HL-60/S4 treated with phorbol 12-myristate 13-acetate at 8.2 ng/mL for 4 days and 3 days (cell line): ENCODE results near the gene ATP6V1A.
"Not testable (repeated sequence)": the region's sequence is repeated elsewhere in the genome, so short reads cannot be mapped to it uniquely, and the experiment has no call there.

ENCODE experiments used
- in situ Hi-C: fragments of 300-500 bp; cut with MboI; formaldehyde crosslinking; loops from 2 replicates; pipeline ENCODE4 v1.15.0; 2022; ENCODE audit warnings: low sequenced_read_pairs

Gene ATP6V1A

DNA sequence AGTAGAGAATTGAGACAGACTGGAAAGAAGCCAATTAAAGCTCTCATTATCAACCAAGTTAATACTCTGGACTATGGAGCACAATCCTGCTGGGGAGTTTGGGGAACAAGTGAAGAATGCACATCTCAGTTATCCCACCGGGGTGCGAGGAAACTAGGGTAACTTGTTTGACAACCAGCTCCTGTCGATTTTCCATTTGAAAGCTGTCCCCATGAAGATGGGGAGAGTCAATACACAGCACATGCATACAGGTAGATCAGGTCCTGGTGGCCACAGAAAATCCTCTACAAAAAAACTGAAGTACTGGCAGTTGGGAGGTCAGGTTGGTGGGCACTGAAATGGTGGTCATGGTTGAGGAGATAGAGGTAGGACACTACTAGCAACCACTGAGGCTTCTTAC is 66.0 kb downstream of the ATP6V1A start:
- in situ Hi-C loops = no loop called here

- in situ Hi-C loops = no loop called here
Measured at GRCh38 chr3:113819866-113820265, 73.0 kb downstream of the ATP6V1A start.

DNA sequence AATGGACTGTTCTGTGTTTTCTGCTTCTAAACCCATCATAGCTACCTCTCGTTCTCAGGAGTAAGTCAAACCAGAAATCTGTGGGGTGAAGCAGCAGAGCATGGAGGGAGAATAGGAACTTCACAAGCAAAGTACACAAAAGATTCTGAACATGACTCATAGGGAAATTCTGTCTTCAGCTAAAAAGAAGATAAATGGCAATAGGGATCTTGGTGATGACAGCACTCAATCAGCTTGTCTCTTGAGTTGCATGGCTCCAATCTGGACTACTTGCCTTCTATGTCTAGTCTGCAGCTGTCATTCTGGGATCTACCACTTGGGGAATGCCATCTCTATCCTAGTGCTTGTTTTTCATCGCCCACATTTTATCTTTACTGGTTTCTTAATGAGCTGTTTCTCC is 78.3 kb downstream of the ATP6V1A start:
- in situ Hi-C loops = no loop called here

DNA sequence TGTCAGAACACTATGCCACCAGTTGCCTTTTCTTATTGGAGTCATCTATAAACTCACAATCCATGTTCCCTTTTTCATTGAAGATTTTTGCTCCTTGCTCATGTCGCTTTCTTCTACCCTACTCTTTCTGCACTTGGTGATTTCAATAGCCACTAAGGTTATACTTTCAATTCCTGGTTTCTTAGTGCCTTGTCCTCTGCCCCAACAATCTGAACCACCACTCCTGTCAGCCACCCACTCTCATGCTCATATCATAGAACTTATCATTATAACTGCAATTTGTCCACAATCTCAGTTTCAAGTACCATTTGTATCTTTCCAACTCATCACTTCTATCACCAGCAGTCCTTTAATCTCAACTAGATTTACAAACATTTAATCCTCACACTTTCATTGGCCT is 81.8 kb downstream of the ATP6V1A start:
- in situ Hi-C loops = no loop called here

DNA sequence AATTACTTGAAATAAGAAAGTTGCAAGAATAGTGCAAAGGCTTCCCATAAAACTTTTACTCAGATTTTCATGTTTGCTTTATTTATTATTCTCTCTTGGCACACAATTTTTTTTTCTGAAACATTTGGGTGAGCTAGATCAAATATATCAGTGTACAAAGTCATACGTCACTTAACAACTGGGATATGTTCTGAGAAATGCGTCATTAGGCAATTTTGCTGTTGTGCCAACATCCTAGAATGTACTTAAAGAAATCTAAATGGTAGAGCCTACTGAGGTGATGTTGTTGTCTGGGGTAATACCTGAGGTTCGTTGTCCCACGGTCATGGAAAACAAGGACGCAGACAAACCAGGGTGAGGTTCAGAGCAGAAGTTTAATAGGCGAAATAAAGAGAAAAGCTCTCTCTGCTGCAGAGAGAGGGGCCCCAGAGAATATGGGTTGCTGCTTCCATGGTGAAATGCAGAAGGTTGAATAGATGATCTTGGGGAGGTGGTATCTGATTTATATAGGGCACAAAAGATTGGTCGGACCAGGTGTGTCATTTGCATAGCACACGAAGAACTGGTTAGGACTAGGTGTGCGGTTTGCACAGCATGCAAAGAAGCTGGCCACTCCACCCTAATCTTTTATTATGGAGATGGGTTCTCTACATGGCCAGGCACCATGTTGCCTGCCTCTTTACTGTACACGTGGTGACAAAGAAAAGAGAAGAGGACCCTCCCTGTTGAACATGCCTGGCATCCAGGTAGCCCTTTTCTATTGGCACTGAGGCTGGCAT is 82.9 kb downstream of the ATP6V1A start:
- in situ Hi-C loops = no loop called here

- in situ Hi-C loops = no loop called here
Measured at GRCh38 chr3:113831103-113831355, 84.2 kb downstream of the ATP6V1A start.

DNA sequence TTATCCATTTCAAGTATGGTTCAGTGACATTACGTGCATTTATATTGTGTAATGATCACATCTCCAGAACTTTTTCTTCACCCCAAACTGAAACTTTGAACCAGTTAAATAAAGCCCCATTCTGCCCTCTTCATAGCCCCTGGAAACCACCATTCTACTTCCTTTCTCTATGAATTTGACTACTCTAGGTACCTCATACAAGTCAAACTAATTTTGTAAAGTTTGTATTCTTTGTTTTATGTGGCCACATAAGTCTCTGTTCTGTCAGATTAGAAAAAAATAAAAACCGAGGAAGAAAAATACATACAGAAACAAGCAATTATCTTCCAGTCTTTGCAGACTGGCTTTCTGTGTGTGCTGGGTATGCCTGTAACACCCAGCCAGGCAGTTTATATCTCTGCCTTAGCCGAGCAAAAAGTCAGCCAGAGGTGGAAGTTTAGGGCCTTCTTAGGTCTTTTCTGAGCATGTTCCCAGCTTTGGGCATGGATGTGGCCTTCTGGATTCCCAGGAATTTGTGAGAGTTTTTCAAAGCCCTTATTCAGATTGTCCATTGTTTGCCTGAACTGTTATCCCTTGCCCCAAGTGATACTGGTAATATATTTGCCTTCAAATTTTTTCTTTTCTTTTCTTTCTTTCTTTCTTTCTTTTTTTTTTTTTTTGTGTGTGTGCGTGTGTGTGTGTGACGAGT is 85.8 kb downstream of the ATP6V1A start:
- in situ Hi-C loops = no loop called here

GRCh38 chr3:113834983-113835382 is 88.1 kb downstream of the ATP6V1A start:
- in situ Hi-C loops = no loop called here

DNA sequence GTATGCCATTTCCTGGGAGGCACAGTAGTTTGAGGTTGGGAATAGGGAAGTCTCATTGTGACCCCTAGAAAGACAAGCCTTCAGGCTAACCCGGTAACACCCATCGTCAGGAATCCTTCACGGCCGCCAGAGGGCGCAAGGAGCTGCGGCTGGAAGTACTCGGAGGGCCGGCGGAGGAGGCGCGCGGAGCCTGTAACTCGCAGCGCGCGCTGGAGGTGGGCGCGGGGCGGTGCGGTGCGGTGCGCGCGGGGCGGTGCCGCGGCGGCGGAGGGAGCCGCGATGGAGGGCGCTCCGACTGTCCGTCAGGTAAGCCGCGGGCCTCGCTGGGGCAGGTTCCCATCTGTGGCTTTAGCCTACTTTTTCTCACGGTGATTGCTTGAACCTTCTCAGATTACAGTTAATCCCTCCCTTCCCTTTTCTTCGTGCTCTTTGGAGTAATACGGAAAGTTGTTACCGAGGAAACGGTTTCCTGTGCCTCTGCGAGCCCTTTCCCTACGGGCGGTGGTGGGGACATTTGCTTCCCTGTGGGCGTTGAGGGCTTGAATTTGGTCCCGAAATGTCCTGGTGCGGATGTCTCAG is 91.9 kb downstream of the ATP6V1A start, which contains the start of gene GRAMD1C:
GRAMD1C (plus strand) TSS at position 158 of the 579 bp plus-strand sequence; CDS start at position 280, 122 bp downstream.
- in situ Hi-C loops = no loop called here

DNA sequence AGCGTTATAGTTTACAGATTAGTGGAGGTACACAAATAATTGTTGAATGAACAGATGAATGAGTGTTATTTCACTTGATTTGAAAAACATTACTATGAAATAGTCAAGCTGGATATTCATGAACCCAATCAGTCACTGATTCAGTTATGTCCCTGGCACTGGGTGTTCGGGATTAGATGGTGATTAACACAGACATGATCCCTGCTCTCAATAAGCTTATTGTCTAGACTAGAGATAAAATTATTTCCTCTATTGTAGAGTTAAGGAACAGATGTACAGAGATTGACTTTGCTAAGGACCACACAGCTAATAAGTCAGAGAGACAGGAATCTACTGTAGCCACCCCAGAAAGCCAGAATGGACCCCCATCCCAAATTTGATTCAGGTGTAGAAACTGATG is 92.7 kb downstream of the ATP6V1A start:
- in situ Hi-C loops = no loop called here

- in situ Hi-C loops = no loop called here
Measured at GRCh38 chr3:113844622-113845222, 97.9 kb downstream of the ATP6V1A start.

- in situ Hi-C loops = no loop called here
Measured at GRCh38 chr3:113847247-113847646, 100.4 kb downstream of the ATP6V1A start.

- in situ Hi-C loops = no loop called here
Measured at GRCh38 chr3:113847664-113848461, 101.0 kb downstream of the ATP6V1A start.

DNA sequence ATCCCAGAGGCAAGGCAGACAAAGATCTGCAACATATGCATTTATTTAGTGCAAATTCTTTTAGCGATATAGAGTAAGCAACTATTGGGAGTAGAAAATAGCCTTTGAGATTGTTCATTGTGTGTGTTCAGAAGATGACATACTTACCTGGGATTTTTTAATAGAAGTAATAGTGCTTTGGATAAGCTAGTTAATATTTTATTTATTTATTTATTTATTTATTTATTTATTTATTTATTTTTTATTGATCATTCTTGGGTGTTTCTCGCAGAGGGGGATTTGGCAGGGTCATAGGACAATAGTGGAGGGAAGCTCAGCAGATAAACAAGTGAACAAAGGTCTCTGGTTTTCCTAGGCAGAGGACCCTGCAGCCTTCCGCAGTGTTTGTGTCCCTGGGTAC is 102.2 kb downstream of the ATP6V1A start:
- in situ Hi-C loops = not testable (repeated sequence)

DNA sequence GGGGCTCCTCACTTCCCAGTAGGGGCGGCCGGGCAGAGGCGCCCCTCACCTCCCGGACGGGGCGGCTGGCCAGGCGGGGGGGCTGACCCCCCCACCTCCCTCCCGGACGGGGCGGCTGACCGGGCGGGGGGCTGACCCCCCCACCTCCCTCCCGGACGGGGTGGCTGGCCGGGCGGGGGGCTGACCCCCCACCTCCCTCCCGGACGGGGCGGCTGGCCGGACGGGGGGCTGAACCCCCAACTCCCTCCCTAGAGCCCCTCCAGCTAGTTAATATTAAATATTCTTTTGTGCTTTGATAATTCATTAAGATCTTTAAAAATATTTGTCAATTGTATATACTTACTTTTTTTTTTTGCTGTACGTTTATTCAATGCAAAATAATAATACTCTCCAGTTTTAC is 103.0 kb downstream of the ATP6V1A start:
- in situ Hi-C loops = not testable (repeated sequence)

GRCh38 chr3:113850391-113850790 is 103.6 kb downstream of the ATP6V1A start:
- in situ Hi-C loops = not testable (repeated sequence)

GRCh38 chr3:113852506-113852905 is 105.7 kb downstream of the ATP6V1A start:
- in situ Hi-C loops = no loop called here
